Measurements from ENCODE around the gene FAM89B.
A peak's percentile ranks its signal among the peaks of the same experiment; 100 is the strongest.

FAM89B gene

GRCh38 chr11:65575568-65576231 is 3.4 kb downstream of the FAM89B start, which contains the start of gene EHBP1L1:
Gene EHBP1L1 (plus strand): TSS chr11:65576053. CDS start chr11:65576303, 250 bp downstream.
- DNase-seq = peak; percentile 80

GRCh38 chr11:65576232-65576866 is 4.0 kb downstream of the FAM89B start:
- no peak for DNase-seq

GRCh38 chr11:65576867-65577755 is 4.8 kb downstream of the FAM89B start:
- DNase-seq = peak; percentile 75

- no peak for DNase-seq
Observed at GRCh38 chr11:65577756-65578109, 5.4 kb downstream of the FAM89B start.

- DNase-seq = no peak
Observed at GRCh38 chr11:65578134-65578533, 5.8 kb downstream of the FAM89B start.

- no peak for DNase-seq
Observed at GRCh38 chr11:65578667-65579066, 6.3 kb downstream of the FAM89B start.

- DNase-seq = no peak
Observed at GRCh38 chr11:65579291-65579690, 7.0 kb downstream of the FAM89B start.

GRCh38 chr11:65580031-65580692 is 7.8 kb downstream of the FAM89B start:
- DNase-seq = no peak

GRCh38 chr11:65580756-65581155 is 8.4 kb downstream of the FAM89B start:
- no peak for DNase-seq

GRCh38 chr11:65581928-65582327 is 9.6 kb downstream of the FAM89B start:
- no peak for DNase-seq

GRCh38 chr11:65583589-65583988 is 11.3 kb downstream of the FAM89B start:
- no peak for DNase-seq

GRCh38 chr11:65584106-65584505 is 11.8 kb downstream of the FAM89B start:
- DNase-seq = no peak

GRCh38 chr11:65584723-65585171 is 12.4 kb downstream of the FAM89B start:
- no peak for DNase-seq

- DNase-seq = no peak
Observed at GRCh38 chr11:65585396-65586246, 13.3 kb downstream of the FAM89B start.

GRCh38 chr11:65586247-65586630 is 13.9 kb downstream of the FAM89B start:
- DNase-seq = no peak

- peak; percentile 30 for DNase-seq
Observed at GRCh38 chr11:65586676-65587075, 14.3 kb downstream of the FAM89B start.

- DNase-seq = peak; percentile 88
Observed at GRCh38 chr11:65588199-65589054, 16.1 kb downstream of the FAM89B start.

- no peak for DNase-seq
Observed at GRCh38 chr11:65589444-65590239, 17.3 kb downstream of the FAM89B start.

- DNase-seq = no peak
Observed at GRCh38 chr11:65590240-65590738, 18.0 kb downstream of the FAM89B start.

All from MV-4-11 (cell line).